ENCODE measurements around the gene IL10.

DNA sequence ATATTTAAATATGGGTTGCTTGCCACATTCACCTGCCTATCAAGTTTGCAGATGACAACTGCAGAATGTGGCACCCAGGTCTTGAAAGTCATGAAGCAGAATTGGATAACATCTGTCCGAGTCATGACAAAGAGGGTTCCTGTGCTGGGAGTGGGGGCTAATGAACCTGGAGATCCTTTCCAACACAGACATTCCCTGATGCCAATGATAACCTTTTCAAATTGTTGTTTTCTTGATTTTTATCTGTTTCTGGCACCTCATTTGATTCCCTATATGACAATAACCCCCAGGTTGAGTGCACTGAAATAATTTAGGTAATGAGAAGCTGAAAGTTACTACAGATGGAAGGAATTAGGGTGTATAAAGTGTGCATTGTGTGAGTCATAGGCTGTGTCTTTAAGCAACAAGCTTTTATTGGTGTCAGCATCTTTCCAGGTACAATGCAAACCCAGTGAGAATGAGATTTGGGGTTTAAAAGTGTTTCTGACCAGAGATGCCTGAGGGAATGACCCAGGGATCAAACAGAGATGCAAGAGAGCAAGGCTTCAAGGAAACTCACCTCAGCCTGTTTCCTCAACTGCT lies 32.0 kb upstream of the IL10 start:
- TF ChIP-seq, protein P1, sequence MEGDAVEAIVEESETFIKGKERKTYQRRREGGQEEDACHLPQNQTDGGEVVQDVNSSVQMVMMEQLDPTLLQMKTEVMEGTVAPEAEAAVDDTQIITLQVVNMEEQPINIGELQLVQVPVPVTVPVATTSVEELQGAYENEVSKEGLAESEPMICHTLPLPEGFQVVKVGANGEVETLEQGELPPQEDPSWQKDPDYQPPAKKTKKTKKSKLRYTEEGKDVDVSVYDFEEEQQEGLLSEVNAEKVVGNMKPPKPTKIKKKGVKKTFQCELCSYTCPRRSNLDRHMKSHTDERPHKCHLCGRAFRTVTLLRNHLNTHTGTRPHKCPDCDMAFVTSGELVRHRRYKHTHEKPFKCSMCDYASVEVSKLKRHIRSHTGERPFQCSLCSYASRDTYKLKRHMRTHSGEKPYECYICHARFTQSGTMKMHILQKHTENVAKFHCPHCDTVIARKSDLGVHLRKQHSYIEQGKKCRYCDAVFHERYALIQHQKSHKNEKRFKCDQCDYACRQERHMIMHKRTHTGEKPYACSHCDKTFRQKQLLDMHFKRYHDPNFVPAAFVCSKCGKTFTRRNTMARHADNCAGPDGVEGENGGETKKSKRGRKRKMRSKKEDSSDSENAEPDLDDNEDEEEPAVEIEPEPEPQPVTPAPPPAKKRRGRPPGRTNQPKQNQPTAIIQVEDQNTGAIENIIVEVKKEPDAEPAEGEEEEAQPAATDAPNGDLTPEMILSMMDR (conservative IDR thresholded peaks at IDR 0.05; ENCODE audit: low read length) = no peak
- no peak for TF ChIP-seq EZH2phosphoT487 (IDR thresholded peaks at IDR 0.05; ENCODE audit: borderline replicate concordance, low read depth, low read length)
